Retina (tissue), 1 donor: Measurements from ENCODE around the gene SRGAP3.
A peak's percentile ranks its signal among the peaks of the same experiment; 100 is the strongest.

Experiments
- DNase-seq: peaks from one replicate; pipeline ENCODE4 v3.0.0-alpha.2; 2016

The SRGAP3 gene

DNA sequence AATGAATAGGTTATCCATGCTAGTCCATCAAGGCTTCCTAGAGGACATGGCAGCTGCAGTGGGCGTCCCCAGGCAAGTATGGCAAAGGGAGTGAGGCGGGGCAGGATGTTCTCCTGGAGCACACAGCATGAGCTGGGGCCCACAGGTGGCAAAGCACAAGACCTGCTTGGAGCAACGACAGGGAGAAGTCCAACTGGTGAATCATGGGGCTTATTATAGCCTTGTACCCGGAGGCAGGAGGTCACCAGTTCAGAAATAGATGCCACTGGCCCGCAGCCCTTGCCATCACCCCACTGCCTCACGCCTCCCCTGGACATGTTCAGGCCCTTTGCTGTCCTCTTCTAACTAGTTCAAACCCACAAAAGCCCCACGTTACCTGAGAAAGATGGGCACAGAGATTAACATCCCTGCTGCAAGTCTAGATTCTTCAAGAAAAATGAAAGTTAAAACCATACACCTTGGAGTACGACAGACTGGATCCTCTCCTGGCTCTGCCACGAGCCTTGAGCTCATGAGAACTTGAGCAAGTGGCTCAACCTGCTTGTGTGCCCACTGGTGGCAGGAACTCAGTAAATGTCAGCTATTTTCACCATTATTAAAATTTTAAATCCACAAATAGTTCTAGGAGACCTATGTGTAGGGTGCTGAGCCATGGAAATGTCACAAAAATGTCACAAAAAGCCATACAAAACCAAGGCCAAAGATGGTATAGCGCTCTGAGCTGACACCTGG lies 1.8 kb upstream of the SRGAP3 start:
- no peak for DNase-seq

DNA sequence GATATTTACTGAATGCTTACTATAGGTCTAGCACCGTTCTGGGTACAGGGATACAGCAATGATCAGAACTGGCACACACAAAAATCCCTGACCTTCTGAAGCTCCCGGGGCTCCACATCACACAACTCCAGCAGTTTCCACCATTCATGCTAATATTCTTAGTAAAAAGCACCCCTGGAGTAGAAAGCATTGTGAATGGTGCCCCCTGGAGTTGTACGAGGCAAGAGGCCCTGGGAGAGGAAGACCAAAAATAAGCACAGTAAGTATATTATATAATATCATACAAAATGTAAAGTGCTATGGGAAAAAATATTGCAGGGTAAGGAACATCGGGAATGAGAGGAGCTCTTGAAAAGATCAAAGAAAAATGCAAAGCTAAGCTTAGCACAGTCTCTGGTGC lies 790 bp upstream of the SRGAP3 start:
- DNase-seq: no peak

DNA sequence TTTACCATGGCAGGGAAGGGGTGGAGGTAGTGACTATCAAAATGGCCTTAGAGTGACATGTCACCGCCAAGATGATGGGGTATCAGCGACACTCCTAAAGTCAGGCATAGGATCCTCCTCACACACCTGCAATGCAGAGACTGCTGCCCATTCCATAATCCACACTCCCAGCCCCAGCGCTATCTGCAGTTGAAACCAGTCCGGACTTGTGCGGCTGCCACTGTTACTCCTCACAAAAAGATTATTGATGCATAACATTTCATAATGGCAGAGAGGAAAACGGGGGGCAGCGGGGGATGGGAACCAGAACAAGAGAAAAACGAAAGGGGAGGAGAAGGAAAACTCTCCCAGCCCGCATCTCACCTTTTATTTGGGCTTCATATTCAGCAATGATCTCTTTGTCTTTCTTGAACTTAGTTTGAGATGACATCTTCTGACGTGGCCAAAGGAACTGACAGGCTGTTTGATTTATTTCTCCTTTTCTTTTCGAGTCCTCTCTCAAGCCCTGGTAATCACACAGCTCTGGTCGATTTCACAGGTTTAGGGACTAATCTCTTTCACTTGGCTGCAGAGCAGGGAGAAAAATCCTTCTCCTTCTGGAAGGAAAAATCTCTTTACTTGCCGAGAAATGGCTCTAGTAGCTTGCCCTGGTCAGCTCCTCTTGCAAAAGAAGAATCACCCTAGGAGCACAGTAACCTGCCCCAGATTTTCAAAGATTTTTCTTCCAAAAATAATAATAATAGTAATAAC lies 749 bp downstream of the SRGAP3 start:
- peak; percentile 78 for DNase-seq

DNA sequence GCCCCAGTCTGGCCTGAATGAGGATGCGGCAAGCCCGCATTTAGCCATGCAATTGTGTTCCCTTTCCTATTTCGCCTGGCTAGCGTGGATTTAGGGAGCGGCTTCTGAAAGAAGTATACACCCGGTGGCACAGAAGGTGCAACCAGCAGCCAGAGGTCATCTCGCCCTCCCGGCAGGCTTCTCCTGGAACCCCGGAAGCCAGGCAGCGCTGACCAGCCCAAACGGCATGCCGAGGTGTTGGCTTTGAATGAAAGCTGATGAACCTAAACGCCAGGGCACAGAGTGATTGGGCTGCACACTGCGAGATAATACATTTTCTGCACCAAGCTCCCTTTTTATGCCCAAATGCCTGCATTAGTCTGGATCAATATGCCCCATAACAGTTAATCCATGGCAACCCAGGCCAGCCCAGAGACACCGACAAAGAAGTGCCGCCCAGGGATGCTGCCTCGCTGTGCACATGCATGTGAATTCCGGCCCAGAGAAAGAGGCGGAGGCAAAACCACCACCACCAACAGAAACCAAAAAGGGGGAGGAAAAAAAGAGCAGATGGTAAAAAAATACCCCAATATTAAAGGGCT lies 1.4 kb downstream of the SRGAP3 start:
- DNase-seq: peak; percentile 82

DNA sequence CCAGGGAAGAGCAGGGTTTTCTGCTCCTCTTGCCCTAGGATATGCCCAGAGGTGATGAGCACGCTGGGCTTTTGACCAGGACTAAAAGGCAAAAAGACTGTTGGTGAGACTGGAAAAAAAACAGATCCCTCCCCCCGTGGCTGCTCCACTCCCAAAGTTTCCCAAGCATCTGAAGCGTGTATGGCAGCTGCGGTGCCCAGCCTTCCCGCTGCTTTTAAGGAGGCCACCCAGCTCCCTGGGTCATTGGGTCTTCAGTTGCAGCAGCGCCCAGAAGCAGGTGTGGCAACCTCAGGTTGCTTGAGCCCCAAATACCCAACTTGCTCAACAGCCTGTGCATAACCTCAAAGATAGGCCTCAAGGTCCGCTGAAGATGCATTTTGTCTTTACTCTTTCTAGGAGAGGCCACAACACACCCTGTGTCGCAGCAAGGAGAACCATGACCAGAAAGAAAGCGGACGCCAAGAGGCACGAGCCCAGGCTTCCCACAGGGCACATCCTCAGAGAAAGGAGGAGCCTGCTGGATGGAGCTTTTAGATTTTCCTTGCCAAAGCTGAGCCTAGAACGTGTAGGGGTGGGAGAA lies 2.0 kb downstream of the SRGAP3 start:
- peak; percentile 81 for DNase-seq

DNA sequence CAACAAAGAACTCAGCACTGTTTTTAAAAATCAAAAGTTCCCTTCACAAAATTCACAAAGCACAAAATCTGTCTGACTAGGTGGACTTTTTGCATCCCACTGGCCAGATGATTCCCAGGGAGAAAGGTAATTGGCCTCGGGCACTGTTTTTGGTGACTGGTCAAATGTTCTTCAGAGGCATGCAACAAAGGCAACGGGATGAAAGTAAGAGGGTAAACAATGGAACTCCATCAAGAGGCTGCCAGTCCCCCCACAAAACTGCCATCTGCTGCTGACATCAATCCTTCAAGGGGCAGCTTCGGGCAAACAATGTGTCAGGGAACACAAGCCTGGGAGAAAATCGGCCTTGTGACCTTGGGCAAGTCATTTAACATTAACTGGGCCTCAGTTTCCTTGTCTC lies 3.3 kb downstream of the SRGAP3 start:
- peak; percentile 37 for DNase-seq

DNA sequence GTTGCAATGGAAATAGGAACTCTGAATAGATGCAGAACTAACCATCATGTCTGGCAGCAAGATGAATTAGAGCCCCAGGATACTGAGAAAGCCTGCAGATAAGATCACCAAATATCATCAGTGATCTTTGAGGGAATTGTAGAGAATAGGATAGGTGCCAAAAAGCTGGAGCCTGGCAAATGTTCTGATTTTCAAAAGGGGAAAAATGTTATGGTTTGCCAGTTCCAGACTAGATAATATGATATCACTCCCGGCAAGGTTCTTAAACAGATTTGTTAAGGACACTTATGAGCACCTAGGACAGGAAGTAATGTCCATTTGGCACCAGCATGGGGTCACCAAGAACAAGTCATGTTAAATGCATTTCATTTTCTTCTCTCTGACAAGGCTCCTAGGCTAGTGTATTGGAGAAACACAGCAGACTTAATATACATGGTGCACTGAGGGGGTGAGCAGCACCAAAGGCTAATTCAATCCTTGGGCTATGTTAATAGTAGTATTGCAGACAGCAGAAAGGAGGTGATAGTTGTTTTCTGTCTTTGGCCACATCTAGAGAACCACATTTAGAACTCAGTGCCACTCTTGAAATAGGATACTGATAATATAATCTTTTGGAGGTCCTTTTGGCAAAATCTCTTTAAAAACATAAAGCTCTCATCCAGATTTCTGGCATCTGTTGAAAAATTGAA lies 4.8 kb downstream of the SRGAP3 start:
- no peak for DNase-seq

DNA sequence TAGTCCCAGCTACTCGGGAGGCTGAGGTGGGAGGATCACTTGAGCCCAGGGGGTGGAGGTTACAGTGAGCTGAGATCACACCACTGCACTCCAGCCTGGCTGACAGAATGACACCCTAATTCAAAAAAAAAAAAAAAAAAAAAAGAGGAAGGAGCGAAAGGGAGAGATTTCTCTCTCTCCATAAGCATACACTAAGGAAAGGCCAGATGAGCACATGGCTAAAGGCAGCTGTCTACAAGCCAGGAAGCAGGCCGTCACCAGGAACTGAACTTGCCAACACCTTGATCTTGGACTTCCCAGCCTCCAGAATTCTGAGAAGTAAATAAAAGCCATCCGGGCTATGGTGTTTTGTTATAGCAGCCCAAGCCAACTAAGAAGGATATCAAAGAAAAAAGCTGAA lies 7.5 kb downstream of the SRGAP3 start:
- DNase-seq: no peak

DNA sequence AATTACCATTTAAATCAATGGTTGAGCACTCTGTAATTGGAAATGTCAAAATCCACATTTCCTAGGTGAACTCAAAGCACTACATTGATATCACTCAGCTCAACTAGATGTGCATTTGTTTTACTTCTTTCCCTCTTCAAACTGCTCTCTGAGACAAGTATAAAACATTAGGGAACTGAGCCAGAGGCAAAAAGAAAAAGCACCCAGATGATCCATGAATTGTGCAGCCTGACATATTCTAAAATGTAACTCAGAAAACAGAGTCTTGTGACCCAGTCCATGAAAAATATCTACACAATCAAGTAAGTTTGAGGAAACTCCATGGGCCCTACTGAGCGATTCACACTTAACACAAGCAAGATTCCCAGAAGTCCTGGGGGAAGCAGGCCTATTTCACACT lies 9.8 kb downstream of the SRGAP3 start:
- no peak for DNase-seq

DNA sequence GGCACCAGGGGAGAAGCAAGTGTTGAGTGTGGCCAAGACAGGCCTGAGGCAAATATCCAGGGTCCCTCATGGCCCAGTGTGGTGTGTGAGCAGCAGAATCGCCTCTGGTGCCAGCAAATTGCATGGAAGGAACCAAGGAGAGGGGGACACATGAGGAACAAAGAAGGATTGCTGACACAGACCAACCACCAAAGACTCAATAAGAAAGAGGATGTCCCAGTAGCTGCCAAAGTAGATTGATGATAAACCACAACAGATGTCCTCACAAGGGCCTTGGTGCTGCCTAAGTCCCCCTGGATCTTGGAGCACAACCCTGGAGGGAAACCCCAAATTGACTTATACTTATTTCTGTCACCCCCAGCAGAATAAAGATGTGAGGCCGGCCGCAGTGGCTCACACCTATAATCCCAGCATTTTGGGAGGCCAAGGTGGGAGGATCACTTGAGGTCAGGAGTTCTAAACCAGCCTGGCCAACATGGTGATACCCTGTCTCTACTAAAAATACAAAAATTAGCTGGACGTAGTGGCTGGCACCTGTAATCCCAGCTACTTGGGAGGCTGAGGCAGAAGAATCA lies 10.6 kb downstream of the SRGAP3 start:
- no peak for DNase-seq

DNA sequence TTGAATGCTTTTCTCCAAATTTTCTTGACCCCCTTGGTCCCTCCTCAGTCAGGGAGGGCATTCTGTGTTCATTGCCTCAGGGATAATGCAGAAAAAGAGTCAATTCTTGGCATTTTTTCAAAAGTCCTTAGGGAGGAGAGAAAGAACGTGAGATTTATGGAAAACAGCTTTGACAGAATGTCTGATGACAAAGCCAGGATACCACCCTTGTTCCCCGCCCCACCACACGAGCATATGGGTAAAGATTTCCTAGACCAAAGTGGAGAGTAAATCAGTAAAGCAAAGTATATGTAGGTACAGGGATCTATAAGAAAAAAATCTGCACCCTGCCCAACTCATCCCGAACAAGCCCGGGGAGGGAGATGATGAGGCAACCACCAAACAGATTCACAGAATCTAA lies 11.2 kb downstream of the SRGAP3 start:
- DNase-seq: no peak

DNA sequence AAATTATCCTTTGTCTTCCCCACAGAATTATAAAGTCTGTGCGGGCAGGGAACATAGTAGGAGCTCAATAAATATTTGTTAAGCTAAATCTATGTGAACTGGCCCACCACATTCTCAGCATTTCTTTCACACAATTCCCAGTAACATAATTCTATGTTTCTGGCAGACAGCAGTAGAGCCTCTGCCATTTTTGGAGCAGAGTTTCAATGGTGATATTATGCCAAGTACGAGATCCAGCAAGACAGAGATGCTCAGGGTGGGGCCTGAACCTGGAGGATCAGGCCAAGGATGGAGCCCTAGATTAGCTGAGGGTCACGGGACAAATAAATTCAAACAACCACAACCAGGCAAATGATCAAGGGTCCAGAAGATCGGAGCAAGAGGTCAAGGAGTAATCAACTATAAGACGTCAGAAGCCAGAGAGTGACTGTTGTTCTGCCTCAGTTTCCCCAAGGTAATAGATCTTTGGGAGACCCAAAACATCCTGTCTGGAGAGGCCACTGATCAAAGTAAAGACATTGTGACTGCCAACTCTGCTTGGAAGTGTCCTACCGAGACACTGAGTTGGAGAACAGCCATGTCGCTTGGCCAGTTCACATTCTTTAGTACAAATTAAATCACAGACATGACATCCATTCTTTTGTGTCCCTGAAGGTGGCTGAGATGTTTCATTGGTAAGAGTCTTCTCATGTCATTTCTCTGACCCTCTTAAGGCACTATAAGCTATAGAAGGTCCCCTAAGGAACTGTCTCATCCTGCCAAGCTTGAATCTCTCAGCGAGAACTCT lies 15.4 kb downstream of the SRGAP3 start:
- DNase-seq: no peak

DNA sequence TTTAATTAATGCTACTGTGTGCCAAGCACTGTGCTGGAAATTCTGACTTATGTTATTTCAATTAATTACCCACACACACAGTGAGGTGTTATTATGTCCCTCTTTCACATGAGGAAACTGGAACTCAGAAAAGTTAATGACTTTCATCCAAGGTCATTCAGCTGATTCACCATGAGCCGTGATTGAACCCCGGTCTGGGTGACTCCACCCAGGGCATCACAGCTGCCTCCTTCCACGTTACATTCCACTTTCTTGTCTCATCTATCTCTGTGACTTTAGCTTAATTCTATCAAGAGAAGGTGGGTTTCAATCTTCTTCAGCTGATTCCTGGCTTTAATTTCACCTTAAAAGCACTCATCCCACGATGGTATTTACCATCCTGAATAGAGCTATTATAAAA lies 16.3 kb downstream of the SRGAP3 start:
- DNase-seq: no peak

DNA sequence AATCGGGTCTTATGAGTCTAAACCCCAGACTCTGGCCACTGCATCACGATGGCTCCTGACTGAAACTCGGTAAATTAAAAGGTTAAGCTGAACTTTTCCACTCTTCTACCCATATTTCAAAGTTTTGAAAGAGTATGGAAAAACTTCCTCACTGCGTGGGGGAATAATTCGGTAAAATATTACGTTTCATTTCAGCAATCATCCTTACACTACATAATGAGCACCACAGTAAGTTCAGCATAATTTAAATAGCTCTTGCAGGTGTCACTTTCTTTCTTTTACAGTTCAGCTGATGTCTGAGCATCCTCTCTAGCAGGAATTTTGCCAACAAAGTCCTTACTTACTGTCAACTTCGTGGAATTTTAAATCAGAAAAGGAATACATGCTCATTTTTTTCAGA lies 17.5 kb downstream of the SRGAP3 start:
- no peak for DNase-seq

DNA sequence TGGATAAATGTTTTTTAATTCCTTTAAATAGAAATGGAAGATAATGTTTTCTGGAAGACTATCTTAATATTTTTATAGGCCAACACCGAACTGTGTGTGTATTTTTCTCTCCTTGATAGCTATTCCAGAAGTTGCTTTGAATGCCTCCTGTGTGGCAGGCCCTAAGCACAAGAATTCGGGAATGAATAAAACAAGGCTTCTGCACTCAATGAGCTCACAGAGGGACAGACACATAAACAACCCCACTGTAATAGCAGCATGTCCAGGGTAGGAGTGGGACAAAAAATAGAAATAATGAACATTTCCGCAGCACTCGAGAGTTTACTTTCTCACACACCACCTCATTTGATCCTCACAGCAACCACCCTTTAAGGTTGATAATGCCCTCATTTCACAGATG lies 18.0 kb downstream of the SRGAP3 start:
- peak; percentile 60 for DNase-seq

DNA sequence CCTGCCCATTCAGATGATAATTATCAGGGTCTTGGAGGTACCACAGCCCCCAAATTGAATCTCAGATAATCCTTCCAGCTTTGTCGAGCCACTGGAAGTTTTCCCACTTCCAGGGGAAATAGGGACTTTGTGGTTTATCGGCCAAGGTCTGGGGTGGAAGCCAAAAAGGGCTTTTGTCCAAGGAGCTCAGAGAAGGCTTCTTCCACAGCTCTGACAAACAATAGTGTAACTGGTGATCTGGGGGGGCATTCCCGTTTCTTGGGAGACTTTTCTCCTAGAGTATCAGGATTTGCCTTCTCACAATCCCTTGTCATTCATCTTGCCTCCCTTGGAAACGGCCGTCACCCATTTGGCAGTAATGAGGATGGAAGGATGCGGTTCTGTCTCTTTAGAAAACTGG lies 18.4 kb downstream of the SRGAP3 start:
- DNase-seq: peak; percentile 65

DNA sequence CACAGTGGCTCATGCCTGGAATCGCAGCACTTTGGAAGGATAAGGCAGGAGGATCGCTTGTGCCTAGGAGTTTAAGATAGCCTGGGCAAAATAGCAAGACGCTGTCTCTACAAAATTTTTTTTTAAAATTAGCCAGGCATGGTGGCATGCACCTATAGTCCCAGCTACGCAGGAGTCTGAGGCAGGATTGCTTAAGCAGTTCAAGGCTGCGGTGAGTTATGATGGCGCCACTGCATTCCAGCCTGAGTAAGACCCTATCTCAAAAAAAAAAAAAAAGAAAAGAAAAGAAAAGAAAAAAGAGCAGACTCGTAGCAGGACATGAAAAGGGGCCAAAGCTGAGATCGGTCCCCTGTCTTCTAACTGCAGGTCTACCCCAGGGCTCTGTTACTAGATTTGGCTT lies 18.9 kb downstream of the SRGAP3 start:
- no peak for DNase-seq

DNA sequence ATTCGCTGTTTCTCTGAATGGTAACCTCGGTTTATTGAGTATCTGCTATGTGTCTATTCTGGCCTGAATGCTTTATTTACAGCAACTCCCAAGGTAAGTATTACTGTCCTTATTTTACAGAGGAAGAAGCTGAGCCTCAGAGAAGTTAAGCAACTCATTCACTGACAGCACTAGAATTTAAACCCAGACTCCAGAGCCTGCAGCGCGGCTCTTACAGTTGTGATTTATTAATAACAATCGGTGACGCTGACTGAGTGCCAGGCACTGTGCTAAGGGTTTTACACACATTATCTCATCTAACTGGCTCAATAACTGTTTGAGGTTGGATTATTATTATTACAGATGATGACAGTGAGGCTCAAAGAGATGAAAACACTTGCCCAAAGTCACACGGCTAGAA lies 19.6 kb downstream of the SRGAP3 start:
- DNase-seq: no peak

DNA sequence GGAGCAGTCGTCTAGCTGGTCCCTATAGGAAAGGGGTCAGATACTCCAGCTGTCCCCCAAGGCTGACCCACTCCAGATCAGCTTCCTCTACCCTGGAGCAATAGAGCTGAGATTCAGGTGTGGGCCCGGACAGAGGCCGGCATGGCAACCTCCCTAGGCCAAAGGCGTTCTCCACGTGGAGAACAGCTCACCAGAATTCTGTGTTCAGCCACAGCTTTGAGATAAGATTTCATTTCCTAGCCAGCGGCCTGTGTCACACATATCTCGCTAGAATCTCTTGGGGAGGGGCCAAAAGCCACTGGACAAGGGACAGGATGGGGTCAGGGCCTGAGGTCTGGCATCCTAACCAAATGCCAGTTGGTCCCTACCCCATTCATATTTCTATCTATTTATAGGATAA lies 20.1 kb downstream of the SRGAP3 start:
- no peak for DNase-seq

DNA sequence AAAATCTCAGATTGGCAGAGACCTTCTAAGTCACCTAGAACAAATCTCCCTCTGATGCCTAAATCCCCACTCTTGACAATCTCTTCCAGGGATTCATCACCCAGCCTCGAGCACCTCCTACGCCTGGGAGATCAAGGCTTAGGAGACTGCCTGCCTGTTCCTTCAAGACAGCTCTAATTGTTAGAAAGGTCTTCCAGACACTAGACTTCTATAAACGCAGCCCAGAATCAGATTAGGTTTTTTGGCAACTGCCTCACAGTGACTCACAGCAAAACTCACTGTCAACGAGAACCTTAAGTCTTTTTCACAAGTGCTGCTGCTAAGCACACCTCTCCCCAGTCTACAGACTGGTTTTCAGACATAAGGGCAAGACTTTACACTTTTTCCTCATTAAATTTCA lies 23.1 kb downstream of the SRGAP3 start:
- DNase-seq: no peak

DNA sequence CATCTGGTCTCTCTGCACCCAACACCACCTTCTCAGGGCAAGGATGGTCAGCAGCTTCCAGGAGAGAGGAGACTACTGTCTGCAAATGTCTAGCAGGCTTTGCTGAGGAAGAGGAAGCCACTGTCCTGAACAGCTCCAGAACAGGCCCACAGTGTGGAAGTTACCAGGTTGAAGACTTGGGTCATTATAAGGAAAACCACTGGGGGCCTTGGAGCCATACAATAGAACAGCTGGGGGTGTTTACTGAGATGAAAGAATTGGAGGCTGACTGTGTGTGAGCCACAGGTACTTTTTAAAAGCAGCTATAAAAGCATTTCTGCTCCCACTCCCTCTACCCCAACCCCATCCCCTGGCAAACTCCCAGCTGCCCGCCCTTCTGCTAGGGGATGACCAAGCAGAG lies 24.2 kb downstream of the SRGAP3 start:
- no peak for DNase-seq

DNA sequence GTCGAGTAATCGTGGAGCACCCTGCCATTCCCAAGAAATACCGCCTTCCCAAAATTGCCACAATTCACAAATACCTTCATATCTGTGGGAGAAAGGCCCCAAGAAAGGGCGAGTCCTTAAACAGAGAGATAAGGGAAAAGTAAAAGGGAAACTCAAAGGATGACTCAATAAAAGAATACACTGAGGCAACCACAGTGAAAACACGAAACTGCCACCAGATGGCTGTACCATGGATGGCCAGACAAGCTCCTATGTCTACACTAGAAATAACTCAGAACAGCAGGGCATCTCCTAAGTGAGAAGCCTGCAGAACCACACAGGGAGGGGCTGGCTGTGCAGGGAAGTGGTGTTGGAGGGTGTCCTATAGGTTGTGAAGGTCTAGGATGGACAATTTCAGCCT lies 25.0 kb downstream of the SRGAP3 start:
- no peak for DNase-seq
